HepG2 (cell line): ENCODE measurements around the gene ZNF30. TPM values are rescaled to one million over a fixed set of nuclear protein-coding genes. Genes with fewer than 3 reads are reported as not detected.

Experiments
- CBFB ChIP-seq: sonication (generic); formaldehyde crosslinking; IDR thresholded peaks from 2 replicates; pipeline ENCODE4 v1.4.0; 2020; ENCODE audit warnings: missing genetic modification reagents
- FOXO4 ChIP-seq: sonication (generic); formaldehyde crosslinking; conservative IDR thresholded peaks from 2 replicates; pipeline ENCODE4 v1.8.1; 2023; ENCODE audit warnings: missing genetic modification reagents
- HOXA5 ChIP-seq: sonication (generic); formaldehyde crosslinking; IDR thresholded peaks from 2 replicates; pipeline ENCODE4 v1.4.0; 2020; ENCODE audit warnings: missing genetic modification reagents
- IRF9 ChIP-seq: sonication (generic); formaldehyde crosslinking; IDR thresholded peaks from 2 replicates; pipeline ENCODE4 v1.8.0; 2022; ENCODE audit warnings: missing genetic modification reagents, mild to moderate bottlenecking, borderline replicate concordance
- MYNN ChIP-seq: sonication (generic); formaldehyde crosslinking; IDR thresholded peaks from 2 replicates; pipeline ENCODE4 v1.4.0; 2020; ENCODE audit warnings: mild to moderate bottlenecking, low read depth, missing genetic modification reagents
- NCOR1 ChIP-seq: fragments of 200-600 bp; sonication (generic); IDR thresholded peaks from 2 replicates; pipeline ENCODE4 v1.7.0; 2017; ENCODE audit warnings: antibody characterized with exemption, low read length, borderline replicate concordance
- NONO ChIP-seq, 2 experiments: fragments of 450-650 bp in 1 of 2; sonication (generic) in 1 of 2; formaldehyde crosslinking in 1 of 2; IDR thresholded peaks in 1 of 2; conservative IDR thresholded peaks in 1 of 2; 2 replicates each; pipeline versions ENCODE4 v1.6.1 to v1.8.0; 2017 to 2022; ENCODE audit warnings: mild to moderate bottlenecking in 1 of 2, missing genetic modification reagents in 1 of 2, moderate library complexity in 1 of 2
- PRDM10 ChIP-seq: sonication (generic); formaldehyde crosslinking; IDR thresholded peaks from 2 replicates; pipeline ENCODE4 v1.4.0; 2020; ENCODE audit warnings: low read depth, missing genetic modification reagents
- SP2 ChIP-seq: sonication (generic); formaldehyde crosslinking; IDR thresholded peaks from 2 replicates; pipeline ENCODE4 v1.5.1; 2020; ENCODE audit warnings: mild to moderate bottlenecking, missing genetic modification reagents
- ZBED4 ChIP-seq: sonication (generic); formaldehyde crosslinking; IDR thresholded peaks from 2 replicates; pipeline ENCODE4 v1.4.0; 2020; ENCODE audit warnings: missing genetic modification reagents, borderline replicate concordance
- ZBTB20 ChIP-seq: sonication (generic); formaldehyde crosslinking; IDR thresholded peaks from 2 replicates; pipeline ENCODE4 v1.8.1; 2023; ENCODE audit warnings: missing genetic modification reagents, low read depth, mild to moderate bottlenecking, borderline replicate concordance
- ZNF12 ChIP-seq: sonication (generic); formaldehyde crosslinking; IDR thresholded peaks from 2 replicates; pipeline ENCODE4 v1.5.0; 2020; ENCODE audit warnings: missing genetic modification reagents
- ZNF335 ChIP-seq: sonication (generic); formaldehyde crosslinking; IDR thresholded peaks from 2 replicates; pipeline ENCODE4 v1.4.0; 2020; ENCODE audit warnings: missing genetic modification reagents
- ZNF430 ChIP-seq: sonication (generic); formaldehyde crosslinking; IDR thresholded peaks from 2 replicates; pipeline ENCODE4 v1.9.0; 2021; ENCODE audit warnings: mild to moderate bottlenecking, missing genetic modification reagents
- ZNF790 ChIP-seq: sonication (generic); formaldehyde crosslinking; IDR thresholded peaks from 2 replicates; pipeline ENCODE4 v1.8.0; 2022; ENCODE audit warnings: missing genetic modification reagents, mild to moderate bottlenecking, borderline replicate concordance
- polyA plus RNA-seq, 8 experiments: library from polyadenylated mRNA; depleted of rRNA in 3 of 8; stranded (reverse) in 7 of 8; unstranded in 1 of 8; fragments of >200 nt; fragmentation: Illumina TruSeq in 4 of 8; extraction: Trizol in 4 of 8; gene quantifications; 2 replicates each; pipeline versions ENCODE4 v1.2.1 to v1.2.3, GENCODE V29; 2011 to 2016; ENCODE audit warnings: low read depth in 4 of 8, missing spikeins in 1 of 8, mixed read lengths in 1 of 8; ENCODE audit not compliant: insufficient read depth in 1 of 8
- total RNA-seq, 5 experiments: library from RNA; depleted of rRNA; stranded (reverse); fragments of >200 nt; fragmentation: Illumina TruSeq; extraction: Trizol; gene quantifications; 2 replicates each; pipeline ENCODE4 v1.2.3, GENCODE V29; 2016; ENCODE audit warnings: low read depth in 1 of 5
- TF ChIP-seq, protein P1 (sequence below): sonication (generic); formaldehyde crosslinking; IDR thresholded peaks from 2 replicates; pipeline ENCODE4 v1.5.1; 2020; ENCODE audit warnings: mild to moderate bottlenecking, missing genetic modification reagents, moderate library complexity

ZNF30 gene
- total and polyA plus RNA-seq, 2 of the 13 experiments (the other 11 are each of a cell fraction or from before 2014, with no cell fraction given), result 2.3 to 4.4 TPM

DNA sequence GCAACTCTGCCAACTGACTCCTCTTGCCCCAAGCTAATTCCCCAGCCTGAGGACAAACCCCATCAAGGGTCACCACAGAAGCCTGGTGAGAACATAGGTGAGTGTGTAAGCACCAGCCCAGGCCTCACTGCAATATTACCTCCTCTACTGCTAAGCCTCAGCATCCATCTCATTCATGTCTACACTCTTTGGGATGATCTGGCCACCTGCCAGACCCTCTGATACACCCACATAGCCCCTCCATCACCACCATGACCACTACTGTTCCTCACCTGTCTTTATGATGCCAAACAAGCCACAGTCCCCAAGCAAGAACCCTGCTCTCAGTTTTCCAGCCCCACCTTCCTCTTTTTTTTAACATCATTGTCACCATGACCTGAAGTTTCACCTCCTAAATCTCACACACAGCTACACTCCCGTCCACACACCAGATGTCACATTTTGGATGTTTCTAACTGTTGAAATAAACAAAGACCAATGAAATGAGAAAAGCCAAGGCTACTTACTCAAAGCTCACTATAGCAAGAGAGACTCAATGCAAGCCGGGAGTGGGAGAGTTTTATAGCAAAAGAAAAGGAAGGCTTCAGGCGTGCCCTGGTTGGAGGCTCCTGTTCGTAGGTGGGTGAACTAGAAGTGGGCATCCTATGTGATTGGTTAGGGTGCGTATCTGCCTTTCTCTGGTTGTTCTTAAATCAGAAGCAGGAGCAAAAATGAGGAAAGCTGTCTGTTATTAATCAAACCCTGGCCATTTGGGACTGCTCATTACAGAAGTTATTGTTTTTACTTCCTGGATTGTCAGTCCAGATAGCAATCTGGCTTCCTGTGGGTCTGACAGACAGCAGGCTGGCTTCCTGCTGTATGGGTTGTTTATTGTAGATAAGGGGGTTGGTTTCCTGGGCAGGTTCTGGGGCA, 35.3 kb downstream of the ZNF30 start (continued):
- TF ChIP-seq ZBED4 (CRISPR knock-in tag) (no peak), NONO (IDR thresholded peaks at IDR 0.05) (no peak), NONO (CRISPR knock-in tag; conservative IDR thresholded peaks at IDR 0.05) (no peak), MYNN (CRISPR knock-in tag) (no peak), ZNF335 (CRISPR knock-in tag) (no peak), HOXA5 (CRISPR knock-in tag) (no peak), SP2 (CRISPR knock-in tag) (no peak), ZNF790 (no peak), ZNF430 (no peak), PRDM10 (CRISPR knock-in tag) (no peak; the same call in 1 of the 2 replicates), CBFB (CRISPR knock-in tag) (no peak), ZNF12 (CRISPR knock-in tag) (no peak), FOXO4 (CRISPR knock-in tag) (no peak), ZBTB20 (CRISPR knock-in tag) (no peak), IRF9 (CRISPR knock-in tag) (no peak), NCOR1 (peak; percentile 23; the same call in 1 of the 2 replicates)
- TF ChIP-seq, protein P1, sequence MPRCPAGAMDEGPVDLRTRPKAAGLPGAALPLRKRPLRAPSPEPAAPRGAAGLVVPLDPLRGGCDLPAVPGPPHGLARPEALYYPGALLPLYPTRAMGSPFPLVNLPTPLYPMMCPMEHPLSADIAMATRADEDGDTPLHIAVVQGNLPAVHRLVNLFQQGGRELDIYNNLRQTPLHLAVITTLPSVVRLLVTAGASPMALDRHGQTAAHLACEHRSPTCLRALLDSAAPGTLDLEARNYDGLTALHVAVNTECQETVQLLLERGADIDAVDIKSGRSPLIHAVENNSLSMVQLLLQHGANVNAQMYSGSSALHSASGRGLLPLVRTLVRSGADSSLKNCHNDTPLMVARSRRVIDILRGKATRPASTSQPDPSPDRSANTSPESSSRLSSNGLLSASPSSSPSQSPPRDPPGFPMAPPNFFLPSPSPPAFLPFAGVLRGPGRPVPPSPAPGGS (CRISPR knock-in tag), result no peak
